Measurements from ENCODE around the gene ARFGEF3. TPM values are rescaled to one million over a fixed set of nuclear protein-coding genes. Genes with fewer than 3 reads are reported as not detected.

Gene ARFGEF3
- total and polyA plus RNA-seq, 2 experiments from 2014 or later: 5.8 to 24.6 TPM

DNA sequence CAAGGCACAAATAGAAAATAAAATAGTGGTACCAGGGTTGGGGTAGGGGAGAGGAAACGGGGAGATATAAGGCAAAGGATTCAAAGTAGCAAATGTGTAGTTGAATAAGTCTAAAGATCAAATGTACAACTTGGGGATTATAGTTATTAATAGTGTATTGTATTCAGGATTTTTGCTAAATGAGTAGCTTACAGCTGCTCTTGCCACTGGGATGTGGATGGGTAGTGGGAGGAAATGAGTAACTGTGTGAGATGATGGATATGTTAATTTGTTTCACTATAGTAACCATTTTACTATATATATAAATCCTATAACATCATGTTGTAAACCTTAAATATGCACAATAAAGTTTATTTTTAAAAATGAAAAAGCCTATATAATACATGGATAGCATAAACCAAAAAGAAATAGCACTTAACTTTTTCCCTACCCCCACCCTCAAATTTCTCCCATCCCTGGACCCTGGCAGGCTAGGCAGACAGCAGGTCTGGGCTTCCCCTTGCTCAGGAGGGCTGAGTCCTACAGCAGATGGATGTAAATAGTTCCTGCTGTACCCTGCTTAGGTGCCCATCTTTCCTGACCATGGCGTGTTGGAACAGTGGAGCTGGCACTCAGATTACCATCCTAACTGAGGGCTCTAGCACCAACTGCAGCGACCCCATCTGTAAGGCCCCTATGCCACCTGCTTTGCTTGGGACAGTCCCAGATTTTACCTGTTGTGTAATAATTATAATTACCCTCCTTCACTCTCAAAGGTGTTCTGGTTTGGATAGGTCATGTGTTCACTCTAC lies 85.1 kb downstream of the ARFGEF3 start (continued):
- TF ChIP-seq, protein P1, sequence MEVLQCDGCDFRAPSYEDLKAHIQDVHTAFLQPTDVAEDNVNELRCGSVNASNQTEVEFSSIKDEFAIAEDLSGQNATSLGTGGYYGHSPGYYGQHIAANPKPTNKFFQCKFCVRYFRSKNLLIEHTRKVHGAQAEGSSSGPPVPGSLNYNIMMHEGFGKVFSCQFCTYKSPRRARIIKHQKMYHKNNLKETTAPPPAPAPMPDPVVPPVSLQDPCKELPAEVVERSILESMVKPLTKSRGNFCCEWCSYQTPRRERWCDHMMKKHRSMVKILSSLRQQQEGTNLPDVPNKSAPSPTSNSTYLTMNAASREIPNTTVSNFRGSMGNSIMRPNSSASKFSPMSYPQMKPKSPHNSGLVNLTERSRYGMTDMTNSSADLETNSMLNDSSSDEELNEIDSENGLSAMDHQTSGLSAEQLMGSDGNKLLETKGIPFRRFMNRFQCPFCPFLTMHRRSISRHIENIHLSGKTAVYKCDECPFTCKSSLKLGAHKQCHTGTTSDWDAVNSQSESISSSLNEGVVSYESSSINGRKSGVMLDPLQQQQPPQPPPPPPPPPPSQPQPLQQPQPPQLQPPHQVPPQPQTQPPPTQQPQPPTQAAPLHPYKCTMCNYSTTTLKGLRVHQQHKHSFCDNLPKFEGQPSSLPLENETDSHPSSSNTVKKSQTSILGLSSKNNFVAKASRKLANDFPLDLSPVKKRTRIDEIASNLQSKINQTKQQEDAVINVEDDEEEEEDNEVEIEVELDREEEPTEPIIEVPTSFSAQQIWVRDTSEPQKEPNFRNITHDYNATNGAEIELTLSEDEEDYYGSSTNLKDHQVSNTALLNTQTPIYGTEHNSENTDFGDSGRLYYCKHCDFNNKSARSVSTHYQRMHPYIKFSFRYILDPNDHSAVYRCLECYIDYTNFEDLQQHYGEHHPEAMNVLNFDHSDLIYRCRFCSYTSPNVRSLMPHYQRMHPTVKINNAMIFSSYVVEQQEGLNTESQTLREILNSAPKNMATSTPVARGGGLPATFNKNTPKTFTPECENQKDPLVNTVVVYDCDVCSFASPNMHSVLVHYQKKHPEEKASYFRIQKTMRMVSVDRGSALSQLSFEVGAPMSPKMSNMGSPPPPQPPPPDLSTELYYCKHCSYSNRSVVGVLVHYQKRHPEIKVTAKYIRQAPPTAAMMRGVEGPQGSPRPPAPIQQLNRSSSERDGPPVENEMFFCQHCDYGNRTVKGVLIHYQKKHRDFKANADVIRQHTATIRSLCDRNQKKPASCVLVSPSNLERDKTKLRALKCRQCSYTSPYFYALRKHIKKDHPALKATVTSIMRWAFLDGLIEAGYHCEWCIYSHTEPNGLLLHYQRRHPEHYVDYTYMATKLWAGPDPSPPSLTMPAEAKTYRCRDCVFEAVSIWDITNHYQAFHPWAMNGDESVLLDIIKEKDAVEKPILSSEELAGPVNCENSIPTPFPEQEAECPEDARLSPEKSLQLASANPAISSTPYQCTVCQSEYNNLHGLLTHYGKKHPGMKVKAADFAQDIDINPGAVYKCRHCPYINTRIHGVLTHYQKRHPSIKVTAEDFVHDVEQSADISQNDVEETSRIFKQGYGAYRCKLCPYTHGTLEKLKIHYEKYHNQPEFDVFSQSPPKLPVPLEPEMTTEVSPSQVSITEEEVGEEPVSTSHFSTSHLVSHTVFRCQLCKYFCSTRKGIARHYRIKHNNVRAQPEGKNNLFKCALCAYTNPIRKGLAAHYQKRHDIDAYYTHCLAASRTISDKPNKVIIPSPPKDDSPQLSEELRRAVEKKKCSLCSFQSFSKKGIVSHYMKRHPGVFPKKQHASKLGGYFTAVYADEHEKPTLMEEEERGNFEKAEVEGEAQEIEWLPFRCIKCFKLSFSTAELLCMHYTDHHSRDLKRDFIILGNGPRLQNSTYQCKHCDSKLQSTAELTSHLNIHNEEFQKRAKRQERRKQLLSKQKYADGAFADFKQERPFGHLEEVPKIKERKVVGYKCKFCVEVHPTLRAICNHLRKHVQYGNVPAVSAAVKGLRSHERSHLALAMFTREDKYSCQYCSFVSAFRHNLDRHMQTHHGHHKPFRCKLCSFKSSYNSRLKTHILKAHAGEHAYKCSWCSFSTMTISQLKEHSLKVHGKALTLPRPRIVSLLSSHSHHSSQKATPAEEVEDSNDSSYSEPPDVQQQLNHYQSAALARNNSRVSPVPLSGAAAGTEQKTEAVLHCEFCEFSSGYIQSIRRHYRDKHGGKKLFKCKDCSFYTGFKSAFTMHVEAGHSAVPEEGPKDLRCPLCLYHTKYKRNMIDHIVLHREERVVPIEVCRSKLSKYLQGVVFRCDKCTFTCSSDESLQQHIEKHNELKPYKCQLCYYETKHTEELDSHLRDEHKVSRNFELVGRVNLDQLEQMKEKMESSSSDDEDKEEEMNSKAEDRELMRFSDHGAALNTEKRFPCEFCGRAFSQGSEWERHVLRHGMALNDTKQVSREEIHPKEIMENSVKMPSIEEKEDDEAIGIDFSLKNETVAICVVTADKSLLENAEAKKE (CRISPR knock-in tag; IDR thresholded peaks at IDR 0.05): no peak
- TF ChIP-seq ZNF114 (CRISPR knock-in tag; IDR thresholded peaks at IDR 0.05): no peak
- TF ChIP-seq, protein P2, sequence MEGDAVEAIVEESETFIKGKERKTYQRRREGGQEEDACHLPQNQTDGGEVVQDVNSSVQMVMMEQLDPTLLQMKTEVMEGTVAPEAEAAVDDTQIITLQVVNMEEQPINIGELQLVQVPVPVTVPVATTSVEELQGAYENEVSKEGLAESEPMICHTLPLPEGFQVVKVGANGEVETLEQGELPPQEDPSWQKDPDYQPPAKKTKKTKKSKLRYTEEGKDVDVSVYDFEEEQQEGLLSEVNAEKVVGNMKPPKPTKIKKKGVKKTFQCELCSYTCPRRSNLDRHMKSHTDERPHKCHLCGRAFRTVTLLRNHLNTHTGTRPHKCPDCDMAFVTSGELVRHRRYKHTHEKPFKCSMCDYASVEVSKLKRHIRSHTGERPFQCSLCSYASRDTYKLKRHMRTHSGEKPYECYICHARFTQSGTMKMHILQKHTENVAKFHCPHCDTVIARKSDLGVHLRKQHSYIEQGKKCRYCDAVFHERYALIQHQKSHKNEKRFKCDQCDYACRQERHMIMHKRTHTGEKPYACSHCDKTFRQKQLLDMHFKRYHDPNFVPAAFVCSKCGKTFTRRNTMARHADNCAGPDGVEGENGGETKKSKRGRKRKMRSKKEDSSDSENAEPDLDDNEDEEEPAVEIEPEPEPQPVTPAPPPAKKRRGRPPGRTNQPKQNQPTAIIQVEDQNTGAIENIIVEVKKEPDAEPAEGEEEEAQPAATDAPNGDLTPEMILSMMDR (conservative IDR thresholded peaks at IDR 0.05; ENCODE audit: low read depth in 2 of 2): no peak
- no peak for TF ChIP-seq STAT1 (IDR thresholded peaks at IDR 0.05; ENCODE audit: unreplicated experiment)
- no peak for TF ChIP-seq POLR2AphosphoS5 (IDR thresholded peaks at IDR 0.05; ENCODE audit: low read depth)
- TF ChIP-seq, protein P3, sequence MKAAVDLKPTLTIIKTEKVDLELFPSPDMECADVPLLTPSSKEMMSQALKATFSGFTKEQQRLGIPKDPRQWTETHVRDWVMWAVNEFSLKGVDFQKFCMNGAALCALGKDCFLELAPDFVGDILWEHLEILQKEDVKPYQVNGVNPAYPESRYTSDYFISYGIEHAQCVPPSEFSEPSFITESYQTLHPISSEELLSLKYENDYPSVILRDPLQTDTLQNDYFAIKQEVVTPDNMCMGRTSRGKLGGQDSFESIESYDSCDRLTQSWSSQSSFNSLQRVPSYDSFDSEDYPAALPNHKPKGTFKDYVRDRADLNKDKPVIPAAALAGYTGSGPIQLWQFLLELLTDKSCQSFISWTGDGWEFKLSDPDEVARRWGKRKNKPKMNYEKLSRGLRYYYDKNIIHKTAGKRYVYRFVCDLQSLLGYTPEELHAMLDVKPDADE (IDR thresholded peaks at IDR 0.05): no peak
- TF ChIP-seq ZNF331 (CRISPR knock-in tag; IDR thresholded peaks at IDR 0.05; ENCODE audit: low read depth): no peak
- no peak for TF ChIP-seq EZH2phosphoT487 (IDR thresholded peaks at IDR 0.05; ENCODE audit: unreplicated experiment)
